ENCODE measurements around the gene PIK3C2A. TPM values are rescaled to one million over a fixed set of nuclear protein-coding genes. Genes with fewer than 3 reads are reported as not detected.

The PIK3C2A gene
- total and polyA plus RNA-seq, 2 of the 8 experiments (the other 6 are each of a cell fraction or from before 2014, with no cell fraction given) = 20.1 to 127 TPM

DNA sequence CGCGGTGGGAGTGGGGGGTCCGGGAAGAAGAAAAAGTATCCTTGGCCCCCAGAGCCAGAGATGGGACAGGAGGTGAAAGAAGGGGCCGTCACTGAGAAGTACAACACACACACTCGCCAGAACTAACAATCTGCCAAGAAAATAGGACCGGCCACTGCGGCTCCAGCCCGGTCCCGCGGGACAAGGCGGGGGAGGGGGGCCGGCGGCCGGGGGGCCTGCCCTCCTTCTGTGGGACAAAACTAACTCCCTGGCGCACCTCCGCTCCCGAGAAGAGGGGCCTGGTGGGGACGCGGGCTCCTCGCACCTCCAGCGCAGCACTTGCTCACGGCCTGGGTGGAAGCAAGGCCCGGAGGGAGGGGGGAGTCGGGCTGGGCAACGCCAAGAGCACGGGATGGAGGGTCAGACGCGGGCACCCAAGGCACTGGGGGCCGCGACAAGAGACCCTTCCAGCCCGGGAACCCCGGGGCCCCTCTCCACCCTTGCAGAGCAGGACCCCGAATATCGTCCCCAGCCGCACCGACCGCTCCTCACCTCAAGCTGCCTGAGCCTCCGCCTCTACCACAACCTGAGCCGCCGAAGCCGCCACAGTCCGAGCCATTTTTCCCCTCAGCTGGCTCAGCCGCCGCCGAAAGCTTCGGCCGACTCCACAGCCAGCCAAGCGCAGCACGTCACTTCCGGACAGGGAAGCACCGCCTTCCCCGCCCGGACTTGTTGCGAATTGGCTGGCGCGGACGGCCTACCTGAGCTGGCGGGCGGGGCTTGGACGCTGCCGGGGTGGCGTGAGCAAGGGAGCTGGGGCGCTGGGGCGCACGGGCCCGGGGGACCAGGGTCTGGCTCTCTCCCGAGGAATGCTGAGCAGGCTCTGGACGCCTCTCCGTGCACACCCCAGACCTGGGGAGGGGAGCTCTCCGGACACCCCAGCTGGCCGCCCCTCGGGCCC is at the start of gene PIK3C2A (continued):
- TF ChIP-seq EP300 (IDR thresholded peaks at IDR 0.05; ENCODE audit: borderline replicate concordance in 1 of 2, low read depth in 2 of 2, low read length in 2 of 2) (no peak), CHD2 (IDR thresholded peaks at IDR 0.05; ENCODE audit: low read length) (no peak), TAF1 (IDR thresholded peaks at IDR 0.05; ENCODE audit: low read depth, low read length) (peak; percentile 96), TEAD4 (IDR thresholded peaks at IDR 0.05; ENCODE audit: low read depth, low read length) (no peak), SUZ12 (IDR thresholded peaks at IDR 0.05; ENCODE audit: low read length) (no peak), CBX8 (IDR thresholded peaks at IDR 0.05; ENCODE audit: borderline replicate concordance, low read depth, low read length) (no peak), FOSL1 (IDR thresholded peaks at IDR 0.05; ENCODE audit: insufficient read depth, low read depth, low read length) (no peak), POLR2AphosphoS5 (IDR thresholded peaks at IDR 0.05; ENCODE audit: low read depth, low read length) (peak; percentile 95), KDM5A (IDR thresholded peaks at IDR 0.05; ENCODE audit: low read length) (0 out of 2 replicates have a peak, but pooled peaks have one; percentile 11), PHF8 (conservative IDR thresholded peaks at IDR 0.05; ENCODE audit: low read depth, low read length) (peak; percentile 99), JUND (IDR thresholded peaks at IDR 0.05; ENCODE audit: low read length) (no peak), POLR2A (IDR thresholded peaks at IDR 0.05; ENCODE audit: control extremely low read depth in 1 of 2, low read depth in 2 of 2, low read length in 2 of 2) (peak; percentile 98), NRF1 (IDR thresholded peaks at IDR 0.05; ENCODE audit: low read depth, low read length) (no peak), KDM4A (IDR thresholded peaks at IDR 0.05; ENCODE audit: low read depth, low read length, severe bottlenecking) (peak; percentile 85)

All from H1 (cell line).